K562 (cell line): Measurements from ENCODE around the gene CNTRL. TPM values are rescaled to one million over a fixed set of nuclear protein-coding genes. Genes with fewer than 3 reads are reported as not detected.
A peak's percentile ranks its signal among the peaks of the same experiment; 100 is the strongest.

Experiments used
- CBX8 ChIP-seq: fragments of 200-600 bp; sonication (generic); IDR thresholded peaks from 2 replicates; pipeline ENCODE4 v1.6.1; 2012; ENCODE audit warnings: borderline replicate concordance, mixed run types, low read depth, mild to moderate bottlenecking, moderate library complexity, mixed read lengths, low read length, control low read depth, inconsistent platforms; ENCODE audit not compliant: poor library complexity, severe bottlenecking; ENCODE audit errors: extremely low read depth
- COPS2 ChIP-seq: fragments of 450-650 bp; conservative IDR thresholded peaks from 2 replicates; pipeline ENCODE4 v1.6.1; 2016; ENCODE audit warnings: mild to moderate bottlenecking, moderate library complexity
- FOXK2 ChIP-seq, 2 experiments: fragments of 450-650 bp; IDR thresholded peaks in 1 of 2; conservative IDR thresholded peaks in 1 of 2; 2 replicates each; pipeline ENCODE4 v1.6.1; 2016; ENCODE audit warnings: low read depth in 2 of 2, mild to moderate bottlenecking in 1 of 2
- ILK ChIP-seq: fragments of 450-650 bp; IDR thresholded peaks from 2 replicates; pipeline ENCODE4 v1.6.1; 2016; ENCODE audit warnings: missing genetic modification characterization, low read depth, mild to moderate bottlenecking, missing compliant biosample characterization, moderate library complexity, borderline replicate concordance
- KLF13 ChIP-seq: fragments of 450-650 bp; IDR thresholded peaks from 2 replicates; pipeline ENCODE4 v1.6.1; 2016; ENCODE audit warnings: missing genetic modification characterization, low read depth, mild to moderate bottlenecking, missing compliant biosample characterization, moderate library complexity, borderline replicate concordance
- MAZ ChIP-seq, 2 experiments: fragments of 450-650 bp in 1 of 2; sonication (generic) in 1 of 2; formaldehyde crosslinking; IDR thresholded peaks in 1 of 2; conservative IDR thresholded peaks in 1 of 2; 2 replicates each; pipeline versions ENCODE4 v1.4.0 to v1.5.0; 2020; ENCODE audit warnings: mild to moderate bottlenecking in 1 of 2, missing genetic modification reagents in 1 of 2
- NONO ChIP-seq, 2 experiments: fragments of 200-400 bp in 1 of 2; fragments of 450-650 bp in 1 of 2; formaldehyde crosslinking in 1 of 2; IDR thresholded peaks; 2 replicates each; pipeline ENCODE4 v1.6.1; 2017; ENCODE audit warnings: low read depth in 2 of 2, mild to moderate bottlenecking in 2 of 2, moderate library complexity in 2 of 2, low read length in 1 of 2
- PBX2 ChIP-seq, 2 experiments: IDR thresholded peaks in 1 of 2; conservative IDR thresholded peaks in 1 of 2; 2 replicates each; pipeline ENCODE4 v1.6.1; 2016; ENCODE audit warnings: low read depth in 2 of 2, mild to moderate bottlenecking in 1 of 2, missing compliant biosample characterization in 1 of 2, missing genetic modification characterization in 1 of 2, moderate library complexity in 1 of 2
- RBBP5 ChIP-seq: fragments of 200-600 bp; sonication (generic); IDR thresholded peaks from 2 replicates; pipeline ENCODE4 v1.6.1; 2012; ENCODE audit warnings: borderline replicate concordance, mild to moderate bottlenecking, low read length, control low read depth, inconsistent platforms; ENCODE audit not compliant: insufficient read depth, poor library complexity, severe bottlenecking
- TEAD1 ChIP-seq, 2 experiments: fragments of 450-650 bp in 1 of 2; sonication (generic) in 1 of 2; formaldehyde crosslinking; IDR thresholded peaks; 2 replicates each; pipeline versions ENCODE4 v1.4.0 to v1.8.0; 2020 to 2022; ENCODE audit warnings: mild to moderate bottlenecking in 2 of 2, missing genetic modification reagents in 1 of 2
- ZNF133 ChIP-seq: fragments of 250-450 bp; sonication (Bioruptor Pico); IDR thresholded peaks from 2 replicates; pipeline ENCODE4 v1.4.0; 2020; ENCODE audit warnings: mild to moderate bottlenecking
- polyA plus RNA-seq, 8 experiments: library from polyadenylated mRNA; depleted of rRNA in 4 of 8; stranded (reverse) in 5 of 8; unstranded in 3 of 8; fragments of >200 nt; fragmentation: Nextera tagmentation in 2 of 8; fragmentation: Illumina TruSeq in 1 of 8; extraction: Ambion mirVana in 2 of 8; extraction: Trizol in 1 of 8; gene quantifications; 2 replicates each; pipeline versions ENCODE4 v1.2.1 to v1.2.3, GENCODE V29; 2011 to 2014; ENCODE audit warnings: inconsistent platforms in 1 of 8, missing spikeins in 1 of 8
- total RNA-seq, 7 experiments: library from RNA; depleted of rRNA in 6 of 7; stranded (reverse); fragments of >200 nt in 6 of 7; fragmentation: Illumina TruSeq in 2 of 7; extraction: Trizol in 2 of 7; gene quantifications; 2 replicates each; pipeline versions ENCODE4 v1.2.1 to v1.2.3, GENCODE V29; 2011 to 2021; ENCODE audit warnings: low replicate concordance in 1 of 7
- TF ChIP-seq, protein P1 (sequence below): fragments of 450-650 bp; IDR thresholded peaks from 2 replicates; pipeline ENCODE4 v1.7.0; 2016; ENCODE audit warnings: borderline replicate concordance
- TF ChIP-seq, protein P2 (sequence below): fragments of 250-450 bp; sonication (Bioruptor Pico); IDR thresholded peaks from 2 replicates; pipeline ENCODE4 v1.8.0; 2021; ENCODE audit warnings: moderate library complexity, mild to moderate bottlenecking, inconsistent platforms

The CNTRL gene
- total and polyA plus RNA-seq, 9 of the 15 experiments (the other 6 are each of a cell fraction or from before 2014, with no cell fraction given), result 9.2 to 28.9 (median 20.5) TPM

- TF ChIP-seq CBX8 (no peak), TEAD1 (CRISPR knock-in tag; IDR thresholded peaks at IDR 0.05) (0 out of 4 replicates have a peak, but pooled peaks of 1 of the 2 experiments have one; percentile 50), KLF13 (tag) (peak; percentile 9; the same call in 1 of the 2 replicates), ILK (tag) (no peak), MAZ (CRISPR knock-in tag; conservative IDR thresholded peaks at IDR 0.05 in 1 of 2, IDR thresholded peaks at IDR 0.05 in 1 of 2) (peak in 1 of 2 experiments; percentile 83; a peak in 2 of 4 replicates), ZNF133 (CRISPR knock-in tag) (no peak), NONO (IDR thresholded peaks at IDR 0.05; ENCODE audit: low read depth in 2 of 2, low read length in 1 of 2) (0 out of 4 replicates have a peak, but pooled peaks of 1 of the 2 experiments have one; percentile 22), RBBP5 (peak; percentile 91), PBX2 (CRISPR knock-in tag; IDR thresholded peaks at IDR 0.05; ENCODE audit: low read depth) (no peak), PBX2 (tag; conservative IDR thresholded peaks at IDR 0.05; ENCODE audit: low read depth) (no peak), COPS2 (no peak), FOXK2 (conservative IDR thresholded peaks at IDR 0.05 in 1 of 2, IDR thresholded peaks at IDR 0.05 in 1 of 2; ENCODE audit: low read depth in 2 of 2) (no peak)
- TF ChIP-seq, protein P1, sequence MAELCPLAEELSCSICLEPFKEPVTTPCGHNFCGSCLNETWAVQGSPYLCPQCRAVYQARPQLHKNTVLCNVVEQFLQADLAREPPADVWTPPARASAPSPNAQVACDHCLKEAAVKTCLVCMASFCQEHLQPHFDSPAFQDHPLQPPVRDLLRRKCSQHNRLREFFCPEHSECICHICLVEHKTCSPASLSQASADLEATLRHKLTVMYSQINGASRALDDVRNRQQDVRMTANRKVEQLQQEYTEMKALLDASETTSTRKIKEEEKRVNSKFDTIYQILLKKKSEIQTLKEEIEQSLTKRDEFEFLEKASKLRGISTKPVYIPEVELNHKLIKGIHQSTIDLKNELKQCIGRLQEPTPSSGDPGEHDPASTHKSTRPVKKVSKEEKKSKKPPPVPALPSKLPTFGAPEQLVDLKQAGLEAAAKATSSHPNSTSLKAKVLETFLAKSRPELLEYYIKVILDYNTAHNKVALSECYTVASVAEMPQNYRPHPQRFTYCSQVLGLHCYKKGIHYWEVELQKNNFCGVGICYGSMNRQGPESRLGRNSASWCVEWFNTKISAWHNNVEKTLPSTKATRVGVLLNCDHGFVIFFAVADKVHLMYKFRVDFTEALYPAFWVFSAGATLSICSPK, result no peak
- TF ChIP-seq, protein P2, sequence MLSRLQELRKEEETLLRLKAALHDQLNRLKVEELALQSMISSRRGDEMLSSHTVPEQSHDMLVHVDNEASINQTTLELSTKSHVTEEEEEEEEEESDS (CRISPR knock-in tag), result no peak
Measured at GRCh38 chr9:121201045-121201737, 126.4 kb downstream of the CNTRL start (continued).
